GM12878 (cell line): ENCODE results near the gene PCCA. TPM values are rescaled to one million over a fixed set of nuclear protein-coding genes. Genes with fewer than 3 reads are reported as not detected.

Source experiments
- ATAC-seq: fragments of 200-7000 bp; cut with Tn5 transposase; 3 replicates; pipeline ENCODE4 v1.9.1; 2020; ENCODE audit warnings: mild to moderate bottlenecking, moderate library complexity
- BruUV-seq: library from RNA; stranded (reverse); fragments of 400-500 nt; replicated peaks from 2 replicates; lab custom pipeline; 2021; lab: Mats Ljungman, UMichigan
- CTCF ChIA-PET: fragments of 300-600 bp; sonication (Branson Sonifier 250); formaldehyde crosslinking; extraction: SDS; loops from one replicate; lab custom pipeline; 2021; ENCODE audit warnings: inconsistent platforms; lab: Yijun Ruan, JAX
- POLR2A ChIA-PET: fragments of 350-600 bp; formaldehyde crosslinking; extraction: SDS; loops from one replicate; lab custom pipeline; 2021; ENCODE audit warnings: inconsistent platforms; lab: Charles Lee
- RAD21 ChIA-PET: fragments of 300-600 bp; sonication (Branson Sonifier 250); formaldehyde crosslinking; loops from one replicate; lab custom pipeline; 2023; ENCODE audit warnings: antibody characterized with exemption; ENCODE audit not compliant: unreplicated experiment; lab: Charles Lee
- SMC1A ChIA-PET: fragments of 300-600 bp; sonication (Branson Sonifier 250); formaldehyde crosslinking; loops from one replicate; lab custom pipeline; 2023; ENCODE audit not compliant: unreplicated experiment, uncharacterized antibody; lab: Charles Lee
- DNase-seq: peaks from one replicate; pipeline ENCODE4 v3.0.0-alpha.2; 2011; ENCODE audit warnings: low read depth, low spot score
- FAIRE-seq: peaks from 3 replicates; lab custom pipeline; 2011; peaks lifted over from hg19 to GRCh38; lab: Jason Lieb, UNC
- H2AFZ ChIP-seq: 2 replicates; pipeline ENCODE4 v1.6.0; 2011; ENCODE audit warnings: low read depth, low read length, control low read depth; ENCODE audit not compliant: control insufficient read depth
- H3K27ac ChIP-seq: 2 replicates; pipeline ENCODE4 v1.5.1; 2011; ENCODE audit warnings: control low read depth; ENCODE audit not compliant: control insufficient read depth, insufficient read depth
- H3K27me3 ChIP-seq, 2 experiments: replicated peaks in 1 of 2; 2 replicates each; pipeline versions ENCODE4 v1.6.0 to v1.6.1; 2011; ENCODE audit warnings: low read length in 1 of 2; ENCODE audit not compliant: control insufficient read depth in 2 of 2, insufficient read depth in 2 of 2
- H3K36me3 ChIP-seq, 2 experiments: 2 replicates each; pipeline ENCODE4 v1.5.1; 2011; ENCODE audit warnings: low read length in 1 of 2; ENCODE audit not compliant: control insufficient read depth in 2 of 2, insufficient read depth in 2 of 2
- H3K4me1 ChIP-seq: 2 replicates; pipeline ENCODE4 v1.6.1; 2011; ENCODE audit warnings: mild to moderate bottlenecking, low read length, moderate library complexity, mixed read lengths; ENCODE audit not compliant: control insufficient read depth, insufficient read depth
- H3K4me2 ChIP-seq: 2 replicates; pipeline ENCODE4 v1.6.0; 2011; ENCODE audit warnings: control low read depth; ENCODE audit not compliant: control insufficient read depth, insufficient read depth
- H3K4me3 ChIP-seq: fragments of 200-600 bp; sonication (generic); 2 replicates; pipeline ENCODE4 v1.5.1; 2016
- H3K79me2 ChIP-seq: 2 replicates; pipeline ENCODE4 v1.6.0; 2011; ENCODE audit warnings: low read length; ENCODE audit not compliant: control insufficient read depth, insufficient read depth
- H3K9ac ChIP-seq: 2 replicates; pipeline ENCODE4 v1.8.0; 2011; ENCODE audit warnings: low read length, control low read depth, mixed read lengths; ENCODE audit not compliant: control insufficient read depth, insufficient read depth
- H3K9me3 ChIP-seq: replicated peaks from 3 replicates; pipeline ENCODE4 v1.5.1; 2011; ENCODE audit warnings: mild to moderate bottlenecking, low read length; ENCODE audit not compliant: control insufficient read depth, insufficient read depth
- H4K20me1 ChIP-seq: 2 replicates; pipeline ENCODE4 v1.6.0; 2011; ENCODE audit not compliant: control insufficient read depth, insufficient read depth
- BCL11A ChIP-seq: IDR thresholded peaks from 2 replicates; pipeline ENCODE4 v1.6.1; 2011; ENCODE audit warnings: low read depth, low read length
- GABPA ChIP-seq: IDR thresholded peaks from 2 replicates; pipeline ENCODE4 v1.6.1; 2014; ENCODE audit warnings: antibody characterized with exemption, low read depth, mild to moderate bottlenecking, inconsistent platforms
- GATAD2B ChIP-seq: fragments of 450-650 bp; conservative IDR thresholded peaks from 2 replicates; pipeline ENCODE4 v1.6.1; 2017; ENCODE audit warnings: low read depth, mild to moderate bottlenecking, moderate library complexity
- KAT2A ChIP-seq: conservative IDR thresholded peaks from 2 replicates; pipeline ENCODE4 v1.6.1; 2011; ENCODE audit warnings: low read depth, low read length; ENCODE audit not compliant: control insufficient read depth
- NFYA ChIP-seq: IDR thresholded peaks from 2 replicates; pipeline ENCODE4 v1.6.1; 2011; ENCODE audit warnings: low read depth, mild to moderate bottlenecking, low read length, improper control_type of control experiment, borderline replicate concordance
- NR2C1 ChIP-seq: fragments of 450-650 bp; IDR thresholded peaks from 2 replicates; pipeline ENCODE4 v1.6.1; 2017; ENCODE audit warnings: antibody characterized with exemption, mild to moderate bottlenecking, moderate library complexity
- WGBS: methylation state at CpG from one replicate; pipeline ENCODE4 v1.1.6; 2016; ENCODE audit warnings: low lambda C conversion rate; ENCODE audit not compliant: insufficient replicate concordance, insufficient coverage; ENCODE audit errors: missing lambda C conversion rate; 5-methylcytosine and 5-hydroxymethylcytosine counted together
- in situ Hi-C: fragments of 300-500 bp; cut with MboI; formaldehyde crosslinking; loops from 9 replicates; pipeline ENCODE4 v1.14.3; 2018; ENCODE audit warnings: mixed read lengths
- intact Hi-C: fragments of 100-400 bp; cut with micrococcal nuclease; formaldehyde crosslinking; loops from one replicate; pipeline ENCODE4 v1.14.2; 2022; ENCODE audit not compliant: unreplicated experiment
- polyA plus RNA-seq, 11 experiments: library from polyadenylated mRNA; depleted of rRNA in 4 of 11; unstranded in 6 of 11; stranded (reverse) in 5 of 11; fragments of >200 nt; fragmentation: Nextera tagmentation in 4 of 11; fragmentation: Illumina TruSeq in 1 of 11; extraction: Ambion mirVana in 4 of 11; extraction: Trizol in 1 of 11; gene quantifications; 1 replicate in 1 of 11; 2 replicates in 10 of 11; pipeline versions ENCODE4 v1.2.1 to v1.2.3, GENCODE V29; 2011 to 2016; ENCODE audit warnings: inconsistent platforms in 2 of 11, missing spikeins in 2 of 11, low read depth in 1 of 11
- total RNA-seq, 4 experiments: library from RNA; depleted of rRNA in 3 of 4; stranded (reverse); fragments of >200 nt in 3 of 4; fragmentation: Illumina TruSeq in 1 of 4; extraction: Trizol in 1 of 4; gene quantifications; 2 replicates each; pipeline versions ENCODE4 v1.2.1 to v1.2.3, GENCODE V29; 2013 to 2021
- TF ChIP-seq, protein P1 (sequence below): fragments of 450-650 bp; IDR thresholded peaks from 2 replicates; pipeline ENCODE4 v1.6.1; 2018; ENCODE audit warnings: borderline replicate concordance, mild to moderate bottlenecking; ENCODE audit not compliant: partially characterized antibody
- TF ChIP-seq, protein P2 (sequence below): fragments of 450-650 bp; IDR thresholded peaks from 2 replicates; pipeline ENCODE4 v1.6.1; 2016; ENCODE audit warnings: mild to moderate bottlenecking, moderate library complexity, borderline replicate concordance

The PCCA gene
- total and polyA plus RNA-seq, 10 of the 15 experiments (the other 5 are each of a cell fraction or from before 2014, with no cell fraction given), result 5.9 to 18.2 (median 12.4) TPM

DNA sequence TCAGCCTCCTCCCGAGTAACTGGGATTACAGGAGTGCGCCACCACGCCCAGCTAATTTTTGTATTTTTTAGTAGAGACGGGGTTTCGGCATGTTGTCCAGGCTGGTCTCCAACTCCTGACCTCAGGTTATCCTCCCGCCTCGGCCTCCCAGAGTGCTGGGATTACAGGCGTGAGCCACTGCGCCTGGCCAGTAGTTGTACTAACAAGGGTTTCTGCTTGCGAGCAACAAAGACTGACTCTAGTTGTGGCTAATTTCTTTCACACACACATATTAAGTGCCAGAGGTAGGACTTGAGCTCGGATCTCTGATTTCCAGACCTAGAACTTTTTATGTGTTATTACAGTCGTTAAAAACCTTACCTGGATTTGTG, 635 bp upstream of the PCCA start:
- in situ Hi-C loops (no loop called here), intact Hi-C loops (no loop called here)
- Histone ChIP-seq H4K20me1 (no peaks in the 10 kb centered on the region), H3K79me2 (peaks cover 11% of the 10 kb centered on the region), H3K36me3 (no peaks in the 10 kb centered on the region), H3K27ac (peak overlapping the region; percentile 74; the same call in 1 of the 2 replicates), H3K27me3 (no peaks in the 10 kb centered on the region), H3K9me3 (no peaks in the 10 kb centered on the region), H3K9ac (peak overlapping the region; percentile 79), H3K4me1 (no peaks in the 10 kb centered on the region), H3K4me3 (peak overlapping the region; percentile 95), H2AFZ (peak overlapping the region; percentile 92), H3K4me2 (peak overlapping the region; percentile 77)
- DNase-seq (no peak), ATAC-seq (peak; percentile 0; the same call in 1 of the 3 replicates), FAIRE-seq (no peak)
- POLR2A ChIA-PET, result interaction anchor here (0.6 to 1.5 kb wide), 2 partner anchors 21 to 75 kb away, joined by 3 to 4 read pairs; no protein-coding TSS in a partner anchor
- TF ChIP-seq, protein P1, sequence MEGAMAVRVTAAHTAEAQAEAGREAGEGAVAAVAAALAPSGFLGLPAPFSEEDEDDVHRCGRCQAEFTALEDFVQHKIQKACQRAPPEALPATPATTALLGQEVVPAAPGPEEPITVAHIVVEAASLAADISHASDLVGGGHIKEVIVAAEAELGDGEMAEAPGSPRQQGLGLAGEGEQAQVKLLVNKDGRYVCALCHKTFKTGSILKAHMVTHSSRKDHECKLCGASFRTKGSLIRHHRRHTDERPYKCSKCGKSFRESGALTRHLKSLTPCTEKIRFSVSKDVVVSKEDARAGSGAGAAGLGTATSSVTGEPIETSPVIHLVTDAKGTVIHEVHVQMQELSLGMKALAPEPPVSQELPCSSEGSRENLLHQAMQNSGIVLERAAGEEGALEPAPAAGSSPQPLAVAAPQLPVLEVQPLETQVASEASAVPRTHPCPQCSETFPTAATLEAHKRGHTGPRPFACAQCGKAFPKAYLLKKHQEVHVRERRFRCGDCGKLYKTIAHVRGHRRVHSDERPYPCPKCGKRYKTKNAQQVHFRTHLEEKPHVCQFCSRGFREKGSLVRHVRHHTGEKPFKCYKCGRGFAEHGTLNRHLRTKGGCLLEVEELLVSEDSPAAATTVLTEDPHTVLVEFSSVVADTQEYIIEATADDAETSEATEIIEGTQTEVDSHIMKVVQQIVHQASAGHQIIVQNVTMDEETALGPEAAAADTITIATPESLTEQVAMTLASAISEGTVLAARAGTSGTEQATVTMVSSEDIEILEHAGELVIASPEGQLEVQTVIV, result no peak
- TF ChIP-seq, protein P2, sequence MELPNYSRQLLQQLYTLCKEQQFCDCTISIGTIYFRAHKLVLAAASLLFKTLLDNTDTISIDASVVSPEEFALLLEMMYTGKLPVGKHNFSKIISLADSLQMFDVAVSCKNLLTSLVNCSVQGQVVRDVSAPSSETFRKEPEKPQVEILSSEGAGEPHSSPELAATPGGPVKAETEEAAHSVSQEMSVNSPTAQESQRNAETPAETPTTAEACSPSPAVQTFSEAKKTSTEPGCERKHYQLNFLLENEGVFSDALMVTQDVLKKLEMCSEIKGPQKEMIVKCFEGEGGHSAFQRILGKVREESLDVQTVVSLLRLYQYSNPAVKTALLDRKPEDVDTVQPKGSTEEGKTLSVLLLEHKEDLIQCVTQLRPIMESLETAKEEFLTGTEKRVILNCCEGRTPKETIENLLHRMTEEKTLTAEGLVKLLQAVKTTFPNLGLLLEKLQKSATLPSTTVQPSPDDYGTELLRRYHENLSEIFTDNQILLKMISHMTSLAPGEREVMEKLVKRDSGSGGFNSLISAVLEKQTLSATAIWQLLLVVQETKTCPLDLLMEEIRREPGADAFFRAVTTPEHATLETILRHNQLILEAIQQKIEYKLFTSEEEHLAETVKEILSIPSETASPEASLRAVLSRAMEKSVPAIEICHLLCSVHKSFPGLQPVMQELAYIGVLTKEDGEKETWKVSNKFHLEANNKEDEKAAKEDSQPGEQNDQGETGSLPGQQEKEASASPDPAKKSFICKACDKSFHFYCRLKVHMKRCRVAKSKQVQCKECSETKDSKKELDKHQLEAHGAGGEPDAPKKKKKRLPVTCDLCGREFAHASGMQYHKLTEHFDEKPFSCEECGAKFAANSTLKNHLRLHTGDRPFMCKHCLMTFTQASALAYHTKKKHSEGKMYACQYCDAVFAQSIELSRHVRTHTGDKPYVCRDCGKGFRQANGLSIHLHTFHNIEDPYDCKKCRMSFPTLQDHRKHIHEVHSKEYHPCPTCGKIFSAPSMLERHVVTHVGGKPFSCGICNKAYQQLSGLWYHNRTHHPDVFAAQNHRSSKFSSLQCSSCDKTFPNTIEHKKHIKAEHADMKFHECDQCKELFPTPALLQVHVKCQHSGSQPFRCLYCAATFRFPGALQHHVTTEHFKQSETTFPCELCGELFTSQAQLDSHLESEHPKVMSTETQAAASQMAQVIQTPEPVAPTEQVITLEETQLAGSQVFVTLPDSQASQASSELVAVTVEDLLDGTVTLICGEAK, result no peak
- TF ChIP-seq GABPA (no peak), NFYA (no peak), BCL11A (no peak), NR2C1 (no peak), KAT2A (no peak), GATAD2B (no peak)
- CTCF ChIA-PET, result interaction anchor here (1.2 kb wide), 1 partner anchor 147 kb away, joined by 3 read pairs; no protein-coding TSS in a partner anchor
- TSS peak; percentile 58 for BruUV-seq
- RAD21 ChIA-PET, result interaction anchor here (0.8 to 1.3 kb wide), 3 partner anchors 10 to 147 kb away, joined by 3 to 4 read pairs (median 3); no protein-coding TSS in a partner anchor
- 76% methylated on average over 12 of the region's 12 CpGs for WGBS
- SMC1A ChIA-PET, result interaction anchor here (0.8 to 1.2 kb wide), 5 partner anchors 10 to 147 kb away, joined by 3 to 5 read pairs (median 3); no protein-coding TSS in a partner anchor
